Activated CD8-positive, alpha-beta memory T cell treated with anti-CD3 and anti-CD28 coated beads, Interleukin-2, amount 50 U/mL, for 24 hours (primary cell): ENCODE results near the gene SLC22A3.
"Not testable (repeated sequence)": the region's sequence is repeated elsewhere in the genome, so short reads cannot be mapped to it uniquely, and the experiment has no call there.

Experiments
- DNase-seq: peaks from one replicate; pipeline ENCODE4 v3.0.0-alpha.2; 2020; ENCODE audit errors: extremely low read depth

SLC22A3 gene

DNA sequence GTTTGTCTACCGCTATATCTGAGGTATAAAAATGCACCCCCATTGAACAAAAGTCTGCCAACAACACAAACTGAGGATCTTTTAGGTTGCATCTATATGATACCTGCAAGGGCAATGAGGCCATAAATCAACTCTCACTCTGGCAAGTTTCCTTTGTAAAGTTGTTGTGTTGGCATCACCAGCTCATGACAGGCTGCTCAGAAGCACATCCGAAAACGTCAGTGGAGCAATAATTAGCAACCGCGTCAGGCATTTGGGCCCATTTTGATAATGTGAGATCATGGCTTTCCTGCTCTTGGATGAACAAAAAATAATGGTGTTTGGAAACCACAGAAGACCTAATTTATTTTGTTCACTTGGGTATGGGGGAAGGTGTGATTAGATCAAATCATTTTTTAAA, 12.0 kb upstream of the SLC22A3 start:
- no peak for DNase-seq

DNA sequence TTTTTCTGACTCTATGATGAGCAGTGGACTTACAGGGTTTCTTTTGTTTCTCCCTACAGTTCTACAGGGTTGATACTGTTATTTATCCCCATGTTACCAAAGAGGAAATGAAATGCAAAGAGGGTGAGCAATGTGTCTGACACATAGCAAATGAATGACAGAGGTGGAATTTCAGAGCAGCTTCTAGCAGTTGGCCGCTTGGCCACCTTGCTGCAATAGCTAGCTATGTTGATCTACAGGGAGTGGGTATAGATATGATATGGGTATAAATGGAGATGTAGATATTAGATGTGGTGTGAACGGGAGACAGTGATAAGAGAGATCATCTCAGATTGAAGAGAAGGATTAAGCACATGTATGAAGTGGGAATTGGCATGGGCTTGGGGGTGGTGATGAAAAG, 10.9 kb upstream of the SLC22A3 start:
- DNase-seq = no peak

DNA sequence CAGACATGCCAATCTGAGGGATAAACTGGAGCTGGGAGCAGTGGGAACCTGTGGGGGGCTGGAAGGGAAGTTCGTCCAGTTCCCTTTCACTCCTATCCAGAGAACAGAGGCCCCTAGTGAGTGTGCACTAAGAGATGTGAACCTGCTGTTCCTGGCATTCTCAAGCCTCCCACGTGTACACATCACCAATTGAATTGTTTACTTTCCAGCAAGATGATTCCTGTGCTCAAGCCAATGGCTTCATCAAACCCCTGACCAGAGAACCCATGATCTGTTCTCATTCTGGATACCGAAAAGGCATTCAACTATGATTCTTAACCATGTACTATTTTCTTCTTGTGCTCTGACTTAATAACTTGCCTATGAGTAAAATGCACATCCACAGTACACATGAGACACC, 10.2 kb upstream of the SLC22A3 start:
- DNase-seq = no peak

DNA sequence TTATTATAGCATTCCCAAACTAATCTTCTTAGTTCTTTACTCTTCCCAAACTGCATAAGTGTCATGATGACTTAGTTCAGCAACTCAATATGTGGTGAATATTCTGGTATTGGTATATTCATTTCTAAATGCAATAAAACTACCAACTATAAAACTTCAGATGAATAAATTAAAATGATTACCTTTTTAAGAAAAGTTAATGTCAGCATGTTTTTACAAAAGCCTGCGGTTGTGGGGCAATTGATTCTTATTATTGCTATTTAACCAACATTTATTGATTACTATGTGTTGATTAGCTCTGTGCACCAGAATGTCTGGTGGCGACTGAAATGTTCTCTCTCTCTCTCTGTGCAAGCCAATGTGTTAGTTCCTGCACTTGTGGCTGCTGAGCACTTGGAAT, 5.0 kb upstream of the SLC22A3 start:
- DNase-seq = no peak

DNA sequence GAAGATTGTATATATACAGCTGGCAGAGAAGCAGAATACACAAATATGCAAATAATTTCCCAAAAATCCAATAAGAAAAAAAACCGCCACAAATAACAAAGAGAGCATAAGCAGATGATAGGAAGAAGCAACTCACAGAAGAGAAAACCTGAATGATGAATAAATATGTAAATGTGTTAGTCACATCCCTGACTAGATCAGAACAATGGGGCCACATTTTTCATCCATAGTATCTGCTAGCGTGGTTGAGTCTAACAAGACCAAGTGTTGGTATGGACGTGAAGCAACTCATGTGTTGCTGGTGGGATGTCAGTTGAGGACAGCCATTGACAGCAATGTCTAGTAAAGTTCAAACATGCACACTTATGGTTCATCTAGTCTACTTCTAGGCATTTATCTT, 3.9 kb upstream of the SLC22A3 start:
- no peak for DNase-seq

DNA sequence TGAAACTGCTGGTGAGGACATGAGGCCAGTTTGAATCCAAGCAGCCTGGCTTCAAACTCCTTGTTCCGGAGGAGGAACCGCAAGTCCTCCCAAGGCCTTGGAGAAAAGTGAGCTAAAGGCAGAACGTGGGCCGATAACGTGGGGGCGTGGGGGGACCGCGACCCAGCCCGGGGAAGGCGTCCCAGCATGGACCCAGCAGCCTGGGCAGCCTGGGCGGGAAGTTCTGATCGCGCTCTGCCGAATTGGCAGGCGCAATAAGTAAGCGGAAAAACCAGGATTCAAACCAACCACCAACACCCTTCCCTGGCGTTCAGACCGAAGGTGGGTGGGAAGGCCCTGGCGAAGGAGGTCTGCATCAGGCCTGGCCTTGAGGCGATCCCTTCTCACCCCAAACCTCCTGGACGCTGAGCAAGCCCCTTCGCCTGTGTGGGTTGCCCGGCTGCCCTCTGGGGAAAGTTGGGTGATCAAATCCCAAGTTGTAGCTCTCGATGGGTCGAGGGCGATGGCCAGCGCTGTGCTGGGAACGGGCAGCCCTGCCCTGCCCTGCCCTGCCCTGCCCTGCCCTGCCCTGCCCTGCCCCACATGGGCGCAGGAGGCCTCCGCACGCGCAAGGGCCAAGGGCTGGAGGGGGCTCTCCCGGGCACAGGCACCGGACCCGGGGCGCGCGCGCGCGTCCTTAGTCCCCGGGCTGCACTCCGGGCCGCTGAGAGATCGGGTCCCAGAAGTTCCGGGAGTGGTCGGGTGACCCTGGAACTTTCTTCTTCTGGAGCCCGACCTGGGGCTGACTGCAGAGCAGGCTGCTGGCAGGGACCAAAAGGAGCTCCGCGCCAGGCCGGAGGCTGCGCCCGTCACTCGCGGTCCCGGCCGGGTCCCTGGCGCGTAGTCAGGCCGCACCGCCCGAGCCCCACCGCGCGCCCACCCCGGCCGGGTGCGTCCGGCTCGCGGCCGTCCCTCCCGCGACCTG, 637 bp upstream of the SLC22A3 start:
- no peak for DNase-seq

DNA sequence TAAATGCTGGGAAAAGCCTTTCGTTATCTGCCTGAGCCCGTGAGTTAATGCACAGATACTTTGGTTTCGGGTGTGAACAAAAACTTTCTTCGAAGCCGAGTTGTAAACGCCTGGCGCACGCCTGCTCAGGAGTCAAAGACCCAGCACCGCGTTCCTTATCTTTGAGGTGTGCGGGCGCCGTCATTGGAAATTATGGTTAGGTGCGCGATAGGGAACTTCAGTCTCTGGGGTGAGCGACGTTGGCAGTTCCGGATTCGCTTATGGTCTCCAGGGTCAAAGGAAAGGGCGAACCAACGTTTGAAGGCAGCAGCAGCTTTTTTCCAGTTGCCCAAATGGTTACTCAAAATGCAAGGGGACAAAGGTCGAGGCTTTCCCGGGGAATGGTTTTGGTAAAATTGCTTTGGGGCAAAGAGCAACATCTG, 853 bp downstream of the SLC22A3 start:
- no peak for DNase-seq

DNA sequence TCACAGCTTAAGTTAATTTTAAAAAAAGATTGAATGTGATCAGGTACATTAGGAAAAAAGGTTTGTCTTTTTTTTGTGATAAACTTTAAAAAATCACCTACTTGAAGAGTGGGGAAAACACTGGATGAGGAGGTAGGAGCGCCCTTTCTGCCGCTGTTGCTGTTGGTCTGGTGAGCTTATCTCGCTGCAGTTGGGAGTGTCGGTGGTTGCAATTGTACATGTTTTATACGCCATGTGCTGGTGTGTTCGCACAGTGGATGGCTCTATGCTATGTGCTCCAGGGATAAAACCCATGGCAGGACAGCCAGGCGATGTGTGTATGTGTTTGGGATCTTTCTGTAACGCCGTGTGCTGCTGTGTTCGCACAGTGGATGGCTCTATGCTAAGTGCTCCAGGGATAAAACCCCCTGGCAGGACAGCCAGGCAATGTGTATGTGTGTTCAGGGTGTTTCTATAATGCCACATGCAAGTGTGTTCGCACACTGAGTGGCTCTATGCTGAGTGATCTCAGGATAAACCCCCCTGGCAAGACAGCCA, 1.7 kb downstream of the SLC22A3 start:
- no peak for DNase-seq

DNA sequence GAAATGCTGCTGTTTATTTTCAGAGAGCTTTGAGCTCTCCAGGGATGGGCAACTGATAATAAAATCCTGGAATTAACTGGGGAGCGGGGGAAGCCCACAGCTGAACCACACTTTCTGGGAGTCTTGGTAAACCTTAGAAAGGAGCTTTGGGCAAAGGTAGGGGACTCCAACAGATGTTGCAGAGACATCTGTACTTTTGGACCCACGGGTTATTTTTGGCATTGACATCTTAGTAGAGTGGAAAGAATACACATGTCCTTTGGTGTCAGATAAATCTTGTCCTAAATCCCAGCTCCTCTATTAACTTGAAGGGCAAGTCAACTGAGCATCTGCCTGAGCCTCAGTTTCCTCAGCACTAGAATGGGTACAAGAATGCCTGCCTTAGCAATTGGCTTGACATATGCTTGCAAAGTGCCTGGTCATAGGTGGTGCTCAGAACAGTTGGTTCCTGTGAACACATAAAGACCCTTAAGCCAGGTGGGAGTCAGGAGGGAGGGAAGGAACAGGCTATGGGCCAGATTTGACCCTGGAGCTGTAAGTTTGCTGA, 5.8 kb downstream of the SLC22A3 start:
- no peak for DNase-seq

DNA sequence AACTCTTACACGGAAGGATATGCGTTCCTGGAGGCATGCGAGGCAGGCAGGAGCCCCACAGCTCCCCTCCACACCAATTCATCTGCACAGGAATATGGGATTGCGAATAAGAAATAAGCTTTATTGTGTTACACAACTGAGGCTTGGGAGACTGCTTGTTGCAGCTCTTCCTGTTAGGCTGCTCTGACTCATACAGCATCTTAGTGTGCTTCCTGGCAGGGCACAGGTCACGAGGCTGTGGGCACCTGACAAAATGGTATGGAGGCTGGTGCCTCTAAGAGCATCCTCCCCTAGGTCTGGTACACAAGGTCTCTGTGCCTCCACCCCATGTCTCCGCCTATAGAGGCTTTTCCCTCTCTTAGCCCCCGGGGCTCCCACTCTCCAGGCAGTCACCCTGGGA, 6.8 kb downstream of the SLC22A3 start:
- no peak for DNase-seq

DNA sequence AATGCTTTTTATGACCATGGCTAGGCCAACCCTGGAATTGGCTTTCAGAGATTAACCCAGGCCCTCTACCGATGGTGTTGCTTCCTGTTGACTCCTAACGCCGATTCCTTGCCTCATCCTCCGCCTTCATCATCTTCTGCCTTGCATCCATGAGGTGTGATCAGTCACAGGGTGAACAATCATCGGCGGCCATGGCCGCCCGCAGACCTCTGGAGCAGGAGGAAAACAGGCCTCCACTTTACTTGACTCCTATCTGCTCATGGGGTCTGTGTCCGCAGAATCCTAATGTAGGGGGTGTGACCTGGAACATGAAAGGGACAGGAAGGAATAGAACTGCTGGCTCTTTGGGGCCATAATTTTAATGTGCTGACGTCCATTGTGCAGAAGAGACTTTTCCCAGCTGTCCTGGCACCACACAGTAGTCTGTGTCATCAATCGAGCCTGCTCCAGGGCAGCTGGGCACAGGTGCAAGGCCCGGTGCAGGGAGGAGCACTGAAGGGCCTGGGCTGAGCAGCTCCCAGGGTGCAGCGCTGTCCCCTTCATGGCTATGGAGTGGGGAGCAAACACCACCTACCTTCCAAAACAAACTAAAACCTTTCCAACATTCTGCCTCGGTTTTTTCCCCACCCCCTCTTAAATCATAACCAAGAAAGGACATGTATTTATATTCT, 8.0 kb downstream of the SLC22A3 start:
- DNase-seq = no peak

DNA sequence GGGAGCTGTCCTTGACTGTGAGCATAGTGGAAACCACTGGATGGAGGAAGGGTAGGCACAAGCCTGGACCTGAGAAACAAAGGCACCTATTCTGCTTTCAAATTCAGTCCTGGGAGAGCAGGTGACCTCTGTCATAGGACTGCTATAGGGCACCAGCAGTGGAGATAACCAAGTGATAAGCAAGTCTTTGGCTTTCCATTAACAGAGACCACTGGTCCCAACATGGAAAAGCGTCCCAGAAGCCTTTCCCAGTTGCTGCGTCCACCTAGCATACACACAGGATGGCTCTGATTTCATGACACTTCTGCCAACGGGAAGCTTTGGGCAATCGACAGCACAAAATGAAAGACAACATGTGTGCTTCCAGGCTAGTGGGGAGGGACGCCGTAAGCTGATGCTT, 8.9 kb downstream of the SLC22A3 start:
- no peak for DNase-seq

DNA sequence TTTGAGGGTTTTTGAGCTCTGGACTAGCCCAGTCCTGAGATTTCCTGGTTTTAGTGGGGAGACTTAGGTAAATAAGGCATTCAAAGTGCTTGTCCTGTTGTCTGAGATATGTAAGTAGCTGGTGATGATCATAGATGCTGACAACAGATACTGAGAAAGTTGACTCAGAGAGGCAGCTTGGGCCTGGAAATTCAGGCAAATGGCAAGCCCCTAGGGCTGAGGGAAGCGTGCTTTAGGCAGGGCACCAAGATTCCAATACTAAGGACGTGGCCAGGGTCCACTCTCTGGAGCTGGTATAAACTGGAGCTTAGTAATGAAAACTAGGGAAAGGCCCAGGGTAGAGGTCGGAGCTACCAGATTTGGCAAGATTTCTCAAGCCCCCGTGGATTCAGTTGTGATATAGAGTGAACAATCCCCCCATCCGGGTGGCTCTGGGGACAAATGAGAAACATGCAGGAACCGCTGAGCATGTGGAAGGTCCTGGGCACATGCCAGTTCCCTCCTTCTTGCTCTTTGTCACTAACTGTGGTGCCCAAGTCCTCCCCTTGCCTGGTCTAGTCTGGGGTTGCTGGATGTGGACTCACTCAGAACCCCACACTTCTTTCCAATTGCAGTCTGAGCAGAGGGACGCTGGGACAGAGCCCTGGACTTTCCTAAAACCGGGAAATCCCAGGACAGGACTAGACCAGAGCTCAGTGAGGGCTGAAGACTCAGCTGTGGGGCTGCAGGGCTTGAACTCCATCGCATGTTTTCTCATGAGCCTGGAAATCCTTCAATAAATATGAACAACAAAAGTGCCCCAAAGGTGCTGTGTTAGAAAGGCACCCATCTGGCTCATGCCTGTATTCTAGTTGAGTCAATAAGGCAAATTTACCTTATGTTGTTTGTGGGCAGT, 10.3 kb downstream of the SLC22A3 start:
- DNase-seq = no peak

DNA sequence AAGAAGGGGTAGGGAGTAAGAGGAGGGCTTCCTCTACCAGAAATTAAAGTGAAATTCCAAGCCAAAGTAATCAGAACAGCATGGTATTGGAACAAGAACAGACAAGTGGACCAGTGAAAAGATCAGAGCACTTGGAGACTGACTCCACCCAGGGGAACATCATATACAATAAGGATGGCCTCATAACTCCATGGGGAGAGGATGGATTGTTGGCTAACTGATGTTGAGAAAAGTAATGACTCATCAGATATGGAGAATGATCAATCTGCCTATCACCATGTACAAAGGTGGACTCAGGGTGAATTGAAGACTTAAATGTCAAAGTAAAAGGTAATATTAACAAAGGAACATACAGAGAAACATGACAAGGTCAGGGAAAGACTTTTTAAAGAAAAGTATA, 12.8 kb downstream of the SLC22A3 start:
- DNase-seq = no peak

DNA sequence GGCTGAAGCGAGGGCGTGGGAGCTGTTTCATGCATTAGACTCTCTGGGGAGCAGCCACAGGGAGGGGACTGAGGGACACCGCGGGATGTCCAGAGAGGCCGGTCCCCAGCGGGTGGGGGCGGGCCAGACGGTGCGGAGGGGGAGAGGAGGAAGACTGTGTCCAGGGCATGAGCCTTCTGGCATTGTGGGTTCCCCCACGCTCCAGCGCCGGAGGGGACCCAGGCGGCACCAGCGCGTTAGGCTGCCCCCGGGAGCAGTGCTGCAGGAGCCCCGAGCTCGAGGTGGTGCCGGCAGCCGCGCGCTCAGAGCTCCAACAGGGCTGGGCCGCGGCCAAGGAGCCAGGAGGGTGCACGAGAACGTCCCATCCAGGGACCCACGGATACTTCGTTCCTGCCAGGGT, 14.4 kb downstream of the SLC22A3 start:
- no peak for DNase-seq

DNA sequence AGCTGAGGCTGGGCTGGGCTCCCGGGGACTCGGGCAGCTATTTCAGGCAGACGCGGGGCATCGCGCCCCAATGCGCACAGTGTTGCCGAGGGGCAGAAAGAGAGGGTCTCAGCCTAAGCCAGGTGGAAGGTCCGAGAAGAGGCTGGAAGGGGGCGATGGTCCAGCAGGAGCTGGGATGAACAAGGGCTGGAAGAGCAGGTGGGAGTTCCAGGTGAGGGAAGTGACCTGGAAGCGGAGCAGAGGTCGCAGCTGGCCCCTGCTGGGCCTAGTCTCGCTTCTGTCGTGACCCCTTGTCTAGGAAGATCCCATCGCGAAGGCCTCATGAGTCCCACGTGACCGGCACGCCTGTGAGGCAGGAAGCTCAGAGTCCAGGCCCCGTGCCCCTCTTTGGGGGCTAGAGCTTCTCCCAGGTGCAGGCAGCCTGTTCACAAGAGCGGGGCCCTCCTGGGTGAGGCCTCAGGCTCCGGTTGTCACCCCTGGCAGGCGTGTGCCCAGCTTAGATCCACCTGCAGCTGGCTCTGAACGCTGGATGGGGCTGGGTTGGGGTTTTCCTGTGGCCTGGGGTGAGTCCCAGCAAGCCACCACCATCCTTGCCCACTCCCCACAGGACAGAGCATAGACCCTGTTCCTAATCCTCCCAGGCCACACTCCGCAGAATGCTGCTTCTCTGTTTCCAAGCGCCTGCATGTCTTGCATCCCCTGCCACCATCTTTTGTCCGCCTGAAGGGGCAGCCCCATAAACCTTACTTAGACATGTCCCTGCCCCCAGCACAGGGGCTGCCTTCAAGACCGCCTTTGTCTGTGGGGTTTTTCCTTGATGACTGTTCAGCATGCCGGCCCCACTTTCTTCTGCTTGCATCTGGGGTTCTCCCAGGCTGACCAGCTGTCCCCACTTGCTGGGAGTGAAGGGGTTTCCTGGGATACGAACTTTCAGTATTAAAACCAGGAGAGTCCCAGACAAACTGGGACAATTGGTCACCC, 15.1 kb downstream of the SLC22A3 start:
- no peak for DNase-seq

DNA sequence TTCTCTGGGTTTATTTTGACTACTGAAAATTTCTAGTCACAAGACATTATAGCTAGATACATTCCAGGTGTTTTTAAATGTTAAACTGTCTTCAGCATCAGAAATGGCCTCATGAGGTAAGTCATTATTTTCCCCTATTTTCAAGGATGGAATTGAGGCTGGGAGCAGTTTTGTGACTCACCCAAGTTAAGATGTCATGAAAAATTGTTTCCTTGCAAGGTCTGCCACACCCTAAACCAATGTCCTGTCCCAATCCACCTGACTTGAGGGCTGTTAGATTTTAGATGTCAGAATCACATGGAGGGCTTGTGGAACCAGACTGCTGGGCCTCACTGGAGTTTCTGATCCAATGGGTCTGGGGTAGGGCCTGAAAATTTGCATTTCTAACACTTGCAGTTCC, 16.9 kb downstream of the SLC22A3 start:
- DNase-seq = no peak

DNA sequence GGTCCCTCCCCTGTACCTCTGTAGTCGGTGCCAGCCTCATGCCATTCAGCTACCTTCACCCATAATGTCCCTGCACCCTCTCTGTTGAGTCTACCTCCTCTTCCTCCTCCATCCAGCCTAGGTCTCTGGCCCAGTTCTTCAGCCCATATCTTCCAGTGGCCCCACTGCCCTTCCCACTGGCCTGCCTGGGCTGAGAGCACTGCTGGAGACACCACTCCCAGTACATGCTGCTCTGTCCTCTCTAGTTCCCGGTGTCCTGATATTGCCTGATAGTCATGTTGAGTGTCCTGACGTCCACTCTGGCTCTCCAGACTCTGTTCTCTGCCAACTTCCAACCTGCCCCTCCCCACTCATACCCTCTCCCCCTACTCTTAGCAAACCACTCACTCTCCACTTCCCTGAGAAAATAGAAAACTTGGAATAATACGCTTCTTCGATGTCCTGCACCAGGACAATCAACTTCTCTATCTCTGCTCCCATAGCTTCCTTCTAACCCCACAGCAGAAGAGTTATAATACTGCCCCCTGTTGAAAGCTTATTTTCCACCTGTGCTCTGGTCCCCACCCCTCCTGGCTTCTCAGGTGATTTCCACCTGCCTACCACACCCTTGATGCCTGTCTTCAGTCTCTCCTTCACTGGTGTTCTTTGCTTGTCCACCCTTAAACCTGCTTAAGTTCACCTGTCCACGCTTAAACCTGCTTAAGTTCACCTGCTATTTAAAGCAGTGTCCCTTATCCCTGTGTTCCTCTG, 19.8 kb downstream of the SLC22A3 start:
- DNase-seq = no peak

DNA sequence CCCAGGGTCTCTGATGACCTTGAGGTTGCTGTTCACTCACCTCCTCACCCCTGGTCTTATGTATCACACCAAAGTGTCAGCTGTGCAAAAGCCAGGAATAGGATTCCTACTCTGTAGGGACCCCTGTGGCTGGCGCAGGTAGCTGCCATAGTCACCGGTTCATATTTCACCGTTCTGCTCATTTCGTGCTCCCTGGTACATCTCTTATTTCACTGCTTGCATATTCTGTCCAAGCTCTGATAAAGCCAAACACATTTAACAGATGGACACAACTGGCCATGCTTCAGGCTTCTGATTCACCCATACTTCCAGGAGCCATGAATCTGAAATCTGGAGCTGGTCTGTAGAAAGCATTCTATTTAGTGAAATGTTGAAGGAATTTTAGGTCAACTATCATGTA, 20.5 kb downstream of the SLC22A3 start:
- no peak for DNase-seq

DNA sequence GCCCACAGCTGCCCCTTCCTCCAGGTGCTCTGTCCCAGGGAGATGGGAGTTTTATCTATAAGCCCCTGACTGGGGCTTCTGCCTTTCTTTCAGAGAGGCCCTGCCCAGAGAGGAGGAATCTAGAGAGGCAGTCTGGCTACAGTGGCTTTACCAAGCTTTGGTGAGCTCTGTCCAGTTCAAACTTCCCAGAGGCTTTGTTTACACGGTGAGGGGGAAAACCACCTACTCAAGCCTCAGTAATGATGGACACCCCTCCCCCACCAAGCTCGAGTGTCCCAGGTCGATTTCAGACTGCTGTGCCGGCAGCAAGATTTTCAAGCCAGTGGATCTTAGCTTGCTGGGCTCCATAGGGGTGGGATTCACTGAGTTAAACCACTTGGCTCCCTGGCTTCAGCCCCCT, 25.4 kb downstream of the SLC22A3 start:
- not testable (repeated sequence) for DNase-seq
